ENCODE data around the gene DNM2. TPM values are rescaled to one million over a fixed set of nuclear protein-coding genes. Genes with fewer than 3 reads are reported as not detected.

Gene DNM2
- total and polyA plus RNA-seq, 2 of the 13 experiments (the other 11 are each of a cell fraction or from before 2014, with no cell fraction given): 41.7 to 59.8 TPM

- TF ChIP-seq, protein P1, sequence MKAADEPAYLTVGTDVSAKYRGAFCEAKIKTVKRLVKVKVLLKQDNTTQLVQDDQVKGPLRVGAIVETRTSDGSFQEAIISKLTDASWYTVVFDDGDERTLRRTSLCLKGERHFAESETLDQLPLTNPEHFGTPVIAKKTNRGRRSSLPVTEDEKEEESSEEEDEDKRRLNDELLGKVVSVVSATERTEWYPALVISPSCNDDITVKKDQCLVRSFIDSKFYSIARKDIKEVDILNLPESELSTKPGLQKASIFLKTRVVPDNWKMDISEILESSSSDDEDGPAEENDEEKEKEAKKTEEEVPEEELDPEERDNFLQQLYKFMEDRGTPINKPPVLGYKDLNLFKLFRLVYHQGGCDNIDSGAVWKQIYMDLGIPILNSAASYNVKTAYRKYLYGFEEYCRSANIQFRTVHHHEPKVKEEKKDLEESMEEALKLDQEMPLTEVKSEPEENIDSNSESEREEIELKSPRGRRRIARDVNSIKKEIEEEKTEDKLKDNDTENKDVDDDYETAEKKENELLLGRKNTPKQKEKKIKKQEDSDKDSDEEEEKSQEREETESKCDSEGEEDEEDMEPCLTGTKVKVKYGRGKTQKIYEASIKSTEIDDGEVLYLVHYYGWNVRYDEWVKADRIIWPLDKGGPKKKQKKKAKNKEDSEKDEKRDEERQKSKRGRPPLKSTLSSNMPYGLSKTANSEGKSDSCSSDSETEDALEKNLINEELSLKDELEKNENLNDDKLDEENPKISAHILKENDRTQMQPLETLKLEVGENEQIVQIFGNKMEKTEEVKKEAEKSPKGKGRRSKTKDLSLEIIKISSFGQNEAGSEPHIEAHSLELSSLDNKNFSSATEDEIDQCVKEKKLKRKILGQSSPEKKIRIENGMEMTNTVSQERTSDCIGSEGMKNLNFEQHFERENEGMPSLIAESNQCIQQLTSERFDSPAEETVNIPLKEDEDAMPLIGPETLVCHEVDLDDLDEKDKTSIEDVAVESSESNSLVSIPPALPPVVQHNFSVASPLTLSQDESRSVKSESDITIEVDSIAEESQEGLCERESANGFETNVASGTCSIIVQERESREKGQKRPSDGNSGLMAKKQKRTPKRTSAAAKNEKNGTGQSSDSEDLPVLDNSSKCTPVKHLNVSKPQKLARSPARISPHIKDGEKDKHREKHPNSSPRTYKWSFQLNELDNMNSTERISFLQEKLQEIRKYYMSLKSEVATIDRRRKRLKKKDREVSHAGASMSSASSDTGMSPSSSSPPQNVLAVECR (CRISPR knock-in tag; IDR thresholded peaks at IDR 0.05; ENCODE audit: borderline replicate concordance): no peak
- peak; percentile 84; the same call in 1 of the 2 replicates for TF ChIP-seq ZBTB38 (CRISPR knock-in tag; IDR thresholded peaks at IDR 0.05)
- TF ChIP-seq ARHGAP35 (CRISPR knock-in tag; IDR thresholded peaks at IDR 0.05; ENCODE audit: borderline replicate concordance): no peak
- TF ChIP-seq ZNF879 (CRISPR knock-in tag; IDR thresholded peaks at IDR 0.05): no peak
- TF ChIP-seq, protein P2, sequence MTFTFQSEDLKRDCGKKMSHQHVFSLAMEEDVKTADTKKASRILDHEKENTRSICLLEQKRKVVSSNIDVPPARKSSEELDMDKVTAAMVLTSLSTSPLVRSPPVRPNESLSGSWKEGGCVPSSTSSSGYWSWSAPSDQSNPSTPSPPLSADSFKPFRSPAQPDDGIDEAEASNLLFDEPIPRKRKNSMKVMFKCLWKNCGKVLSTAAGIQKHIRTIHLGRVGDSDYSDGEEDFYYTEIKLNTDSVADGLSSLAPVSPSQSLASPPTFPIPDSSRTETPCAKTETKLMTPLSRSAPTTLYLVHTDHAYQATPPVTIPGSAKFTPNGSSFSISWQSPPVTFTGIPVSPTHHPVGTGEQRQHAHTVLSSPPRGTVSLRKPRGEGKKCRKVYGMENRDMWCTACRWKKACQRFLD (CRISPR knock-in tag; IDR thresholded peaks at IDR 0.05; ENCODE audit: borderline replicate concordance): no peak
- TF ChIP-seq, protein P3, sequence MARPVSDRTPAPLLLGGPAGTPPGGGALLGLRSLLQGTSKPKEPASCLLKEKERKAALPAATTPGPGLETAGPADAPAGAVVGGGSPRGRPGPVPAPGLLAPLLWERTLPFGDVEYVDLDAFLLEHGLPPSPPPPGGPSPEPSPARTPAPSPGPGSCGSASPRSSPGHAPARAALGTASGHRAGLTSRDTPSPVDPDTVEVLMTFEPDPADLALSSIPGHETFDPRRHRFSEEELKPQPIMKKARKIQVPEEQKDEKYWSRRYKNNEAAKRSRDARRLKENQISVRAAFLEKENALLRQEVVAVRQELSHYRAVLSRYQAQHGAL (CRISPR knock-in tag; IDR thresholded peaks at IDR 0.05; ENCODE audit: not compliant biosample characterization): no peak
- no peak for TF ChIP-seq ASH2L (IDR thresholded peaks at IDR 0.05; ENCODE audit: insufficient read length, low read depth, low read length)
- no peak for TF ChIP-seq PHF8 (CRISPR knock-in tag; IDR thresholded peaks at IDR 0.05)
- TF ChIP-seq, protein P4, sequence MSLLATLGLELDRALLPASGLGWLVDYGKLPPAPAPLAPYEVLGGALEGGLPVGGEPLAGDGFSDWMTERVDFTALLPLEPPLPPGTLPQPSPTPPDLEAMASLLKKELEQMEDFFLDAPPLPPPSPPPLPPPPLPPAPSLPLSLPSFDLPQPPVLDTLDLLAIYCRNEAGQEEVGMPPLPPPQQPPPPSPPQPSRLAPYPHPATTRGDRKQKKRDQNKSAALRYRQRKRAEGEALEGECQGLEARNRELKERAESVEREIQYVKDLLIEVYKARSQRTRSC (CRISPR knock-in tag; IDR thresholded peaks at IDR 0.05; ENCODE audit: low read depth): 0 out of 2 replicates have a peak, but pooled peaks have one; percentile 38
- peak; percentile 81 for TF ChIP-seq AGO2 (optimal IDR thresholded peaks at IDR 0.05; ENCODE audit: low read depth, low read length)
- no peak for TF ChIP-seq RBAK (CRISPR knock-in tag; IDR thresholded peaks at IDR 0.05)
- no peak for TF ChIP-seq CENPT (CRISPR knock-in tag; IDR thresholded peaks at IDR 0.05; ENCODE audit: low read depth)
Measured at GRCh38 chr19:10835089-10835753, 117.3 kb downstream of the DNM2 start (continued).

Measured in HepG2 (cell line).